GM12892 (cell line): Measurements from ENCODE around the gene PPM1D.
"Not testable (repeated sequence)": the region's sequence is repeated elsewhere in the genome, so short reads cannot be mapped to it uniquely, and the experiment has no call there.

Experiments
- DNase-seq: peaks from one replicate; pipeline ENCODE4 v3.0.0; 2011; ENCODE audit not compliant: insufficient read length
- FAIRE-seq: peaks from 2 replicates; lab custom pipeline; 2011; peaks lifted over from hg19 to GRCh38; lab: Jason Lieb, UNC
- POLR2A ChIP-seq: IDR thresholded peaks from 2 replicates; pipeline ENCODE4 v1.6.1; 2011; ENCODE audit warnings: low read depth, low read length, control low read depth
- POLR2AphosphoS5 ChIP-seq: IDR thresholded peaks from 2 replicates; pipeline ENCODE4 v1.6.1; 2011; ENCODE audit warnings: low read depth, low read length, control low read depth
- TAF1 ChIP-seq: IDR thresholded peaks from 2 replicates; pipeline ENCODE4 v1.6.1; 2011; ENCODE audit warnings: low read depth, mild to moderate bottlenecking, control low read depth, low read length, borderline replicate concordance

Gene PPM1D

GRCh38 chr17:60598001-60598736 lies 1.8 kb upstream of the PPM1D start:
- no peak for TF ChIP-seq TAF1
- no peak for TF ChIP-seq POLR2A
- TF ChIP-seq POLR2AphosphoS5, result no peak
- no peak for FAIRE-seq
- DNase-seq, result no peak

DNA sequence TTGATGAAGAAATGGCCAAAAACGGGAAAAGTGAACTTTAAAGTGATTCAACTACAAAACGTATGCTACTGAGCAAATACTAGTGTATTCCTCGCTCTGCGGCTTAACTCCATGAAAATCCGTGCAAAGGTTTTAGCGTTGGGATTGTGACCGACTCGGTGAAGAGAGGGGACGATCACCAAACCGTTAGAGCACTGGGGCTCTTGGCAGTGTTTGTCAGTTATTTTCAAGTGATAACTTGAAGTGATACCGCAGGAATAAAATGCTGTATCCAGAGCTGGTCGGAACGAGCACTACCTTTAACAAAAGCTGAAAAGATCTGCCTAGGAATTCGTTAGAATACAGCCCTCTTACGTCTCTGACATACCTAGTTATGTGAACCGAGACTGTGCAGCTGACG lies 773 bp upstream of the PPM1D start:
- FAIRE-seq, result no peak

GRCh38 chr17:60600490-60601446 lies 775 bp downstream of the PPM1D start:
- TF ChIP-seq POLR2AphosphoS5, result no peak
- TF ChIP-seq POLR2A, result no peak
- no peak for TF ChIP-seq TAF1
- FAIRE-seq (no peak), DNase-seq (no peak)

More for the DNA sequence above, 773 bp upstream of the PPM1D start:
- TF ChIP-seq POLR2A (no peak), TAF1 (no peak), POLR2AphosphoS5 (no peak)
- DNase-seq, result no peak

GRCh38 chr17:60601447-60602384 lies 1.7 kb downstream of the PPM1D start:
- TF ChIP-seq POLR2AphosphoS5 (no peak), TAF1 (no peak), POLR2A (no peak)
- DNase-seq, result no peak
- no peak for FAIRE-seq

DNA sequence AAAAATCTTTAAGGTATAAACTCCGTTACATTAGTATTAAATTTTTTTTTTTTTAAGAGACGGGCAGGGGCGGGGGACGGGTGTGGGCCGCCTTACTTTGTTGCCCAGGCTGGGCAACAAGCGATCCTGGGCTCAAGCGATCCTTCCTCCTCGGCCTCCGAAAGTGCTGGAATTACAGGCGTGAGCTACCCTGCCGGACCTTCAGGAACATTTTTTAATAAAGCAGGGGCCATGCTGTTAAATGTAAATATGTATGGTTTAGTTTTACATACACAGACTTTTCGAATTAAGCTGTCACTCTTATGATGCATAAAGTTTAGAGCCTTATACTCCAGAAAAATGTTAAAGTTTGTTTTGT lies 2.4 kb downstream of the PPM1D start:
- FAIRE-seq (no peak), DNase-seq (no peak)
- TF ChIP-seq POLR2AphosphoS5 (no peak), POLR2A (no peak), TAF1 (no peak)

- no peak for DNase-seq
- FAIRE-seq, result no peak
- TF ChIP-seq POLR2AphosphoS5 (no peak), POLR2A (no peak), TAF1 (no peak)
Measured at GRCh38 chr17:60602871-60603270, 2.9 kb downstream of the PPM1D start.

DNA sequence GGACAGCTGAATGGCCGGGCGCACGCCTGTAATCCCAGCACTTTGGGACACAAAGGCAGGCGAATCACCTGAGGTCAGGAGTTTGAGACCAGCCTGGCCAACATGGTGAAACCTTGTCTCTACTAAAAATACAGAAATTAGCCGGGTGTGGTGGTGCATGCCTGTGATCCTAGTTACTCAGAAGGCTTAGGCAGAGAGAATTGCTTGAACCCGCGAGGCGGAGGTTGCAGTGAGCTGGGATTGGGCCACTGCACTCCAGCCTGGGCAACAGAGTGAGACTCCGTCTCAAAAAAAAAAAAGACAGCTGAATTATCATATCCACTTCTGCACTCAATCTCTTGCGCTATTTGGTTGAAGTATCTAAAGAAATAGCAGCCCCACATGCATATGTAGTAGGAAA lies 3.5 kb downstream of the PPM1D start:
- not testable (repeated sequence) for FAIRE-seq

GRCh38 chr17:60604686-60605334 lies 4.8 kb downstream of the PPM1D start:
- no peak for TF ChIP-seq POLR2A
- TF ChIP-seq TAF1, result no peak
- no peak for TF ChIP-seq POLR2AphosphoS5
- no peak for DNase-seq
- FAIRE-seq, result no peak

More for the DNA sequence above, 3.5 kb downstream of the PPM1D start:
- DNase-seq, result not testable (repeated sequence)

- TF ChIP-seq TAF1 (no peak), POLR2AphosphoS5 (no peak), POLR2A (no peak)
- DNase-seq, result no peak
- no peak for FAIRE-seq
Measured at GRCh38 chr17:60606036-60606435, 6.0 kb downstream of the PPM1D start.

DNA sequence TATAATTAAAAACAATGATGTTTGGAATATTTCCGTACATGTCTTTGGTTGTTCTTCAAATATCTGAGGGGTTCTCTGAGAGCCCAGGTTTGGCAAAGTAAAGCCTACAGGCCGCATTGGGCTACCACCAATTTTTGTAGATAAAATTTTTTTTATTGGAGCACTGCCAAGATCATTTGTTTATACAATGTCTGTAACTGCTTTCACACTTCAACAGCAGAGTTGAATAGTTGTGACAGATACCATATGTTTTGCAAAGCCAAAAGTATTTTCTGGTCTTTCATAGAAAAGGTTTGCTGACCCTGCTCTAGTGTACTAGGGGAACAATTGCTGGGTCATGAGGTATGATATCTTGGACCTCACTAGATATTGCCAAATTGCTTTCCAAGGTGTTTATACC lies 10.5 kb downstream of the PPM1D start:
- FAIRE-seq (no peak), DNase-seq (no peak)
- TF ChIP-seq TAF1 (no peak), POLR2A (no peak), POLR2AphosphoS5 (no peak)

- FAIRE-seq, DNase-seq: not testable (repeated sequence)
Measured at GRCh38 chr17:60611321-60611720, 11.3 kb downstream of the PPM1D start.
